Cardiac fibroblast (primary cell): ENCODE data around the gene NELFB.

Source experiments
- DNase-seq, 2 donors: peaks; one replicate each; pipeline versions ENCODE4 v3.0.0 to v3.0.0-alpha.2; 2010; ENCODE audit warnings: low read depth in 2 of 2
- H3K4me3 ChIP-seq, 2 donors: replicated peaks in 1 of 2; 1 replicate in 1 of 2; 2 replicates in 1 of 2; pipeline ENCODE4 v1.5.1; 2011; ENCODE audit warnings: low read depth in 2 of 2, low read length in 2 of 2, mild to moderate bottlenecking in 2 of 2, moderate library complexity in 1 of 2
- TF ChIP-seq, protein P1 (sequence below): IDR thresholded peaks from one replicate; pipeline ENCODE4 v1.5.1; 2011; ENCODE audit warnings: low read depth, mild to moderate bottlenecking, low read length, inconsistent platforms

The NELFB gene

DNA sequence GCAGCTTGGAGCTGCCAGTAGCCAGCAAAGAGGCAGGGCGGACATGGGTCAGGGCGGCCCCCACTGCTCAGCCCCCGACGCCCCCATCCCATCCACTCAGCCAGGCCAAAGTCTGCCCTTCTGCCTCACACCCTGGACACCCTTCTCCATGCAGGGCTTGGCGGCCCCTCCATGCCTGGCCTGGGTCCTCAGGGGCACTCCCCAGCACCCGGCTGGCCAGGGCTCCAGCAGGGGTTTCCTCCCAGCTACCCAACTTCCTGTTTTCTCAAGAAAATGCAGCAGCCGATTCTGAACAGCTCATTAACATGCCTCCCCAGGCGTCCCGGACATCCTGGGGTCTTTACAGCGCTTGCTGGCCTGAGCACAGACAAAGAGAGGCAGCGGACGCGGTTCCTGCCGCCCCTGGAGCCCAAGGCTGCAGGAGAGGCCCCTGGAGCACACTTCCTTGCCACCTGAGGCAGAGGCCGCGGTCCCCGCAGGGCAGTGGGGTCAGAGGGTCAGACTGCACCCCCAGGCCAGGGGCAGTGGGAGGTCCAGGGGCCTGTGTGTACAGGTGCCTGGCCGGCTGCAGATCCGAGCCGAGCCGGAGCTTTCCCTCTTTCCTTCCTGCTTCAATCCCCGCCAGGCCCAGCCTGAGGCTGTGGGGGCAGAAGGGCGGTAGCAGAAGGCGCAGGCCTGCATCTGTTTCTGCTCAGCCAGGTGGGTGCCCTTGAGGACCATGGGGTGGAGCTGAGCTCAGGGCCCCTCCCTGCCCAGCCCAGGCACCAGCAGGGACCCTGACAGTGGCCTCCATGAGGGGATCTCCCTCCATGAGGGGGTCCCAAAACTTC is 65.6 kb downstream of the NELFB start:
- no peak overlapping the region for H3K4me3 ChIP-seq
- TF ChIP-seq, protein P1, sequence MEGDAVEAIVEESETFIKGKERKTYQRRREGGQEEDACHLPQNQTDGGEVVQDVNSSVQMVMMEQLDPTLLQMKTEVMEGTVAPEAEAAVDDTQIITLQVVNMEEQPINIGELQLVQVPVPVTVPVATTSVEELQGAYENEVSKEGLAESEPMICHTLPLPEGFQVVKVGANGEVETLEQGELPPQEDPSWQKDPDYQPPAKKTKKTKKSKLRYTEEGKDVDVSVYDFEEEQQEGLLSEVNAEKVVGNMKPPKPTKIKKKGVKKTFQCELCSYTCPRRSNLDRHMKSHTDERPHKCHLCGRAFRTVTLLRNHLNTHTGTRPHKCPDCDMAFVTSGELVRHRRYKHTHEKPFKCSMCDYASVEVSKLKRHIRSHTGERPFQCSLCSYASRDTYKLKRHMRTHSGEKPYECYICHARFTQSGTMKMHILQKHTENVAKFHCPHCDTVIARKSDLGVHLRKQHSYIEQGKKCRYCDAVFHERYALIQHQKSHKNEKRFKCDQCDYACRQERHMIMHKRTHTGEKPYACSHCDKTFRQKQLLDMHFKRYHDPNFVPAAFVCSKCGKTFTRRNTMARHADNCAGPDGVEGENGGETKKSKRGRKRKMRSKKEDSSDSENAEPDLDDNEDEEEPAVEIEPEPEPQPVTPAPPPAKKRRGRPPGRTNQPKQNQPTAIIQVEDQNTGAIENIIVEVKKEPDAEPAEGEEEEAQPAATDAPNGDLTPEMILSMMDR, result no peak
- no peak for DNase-seq

DNA sequence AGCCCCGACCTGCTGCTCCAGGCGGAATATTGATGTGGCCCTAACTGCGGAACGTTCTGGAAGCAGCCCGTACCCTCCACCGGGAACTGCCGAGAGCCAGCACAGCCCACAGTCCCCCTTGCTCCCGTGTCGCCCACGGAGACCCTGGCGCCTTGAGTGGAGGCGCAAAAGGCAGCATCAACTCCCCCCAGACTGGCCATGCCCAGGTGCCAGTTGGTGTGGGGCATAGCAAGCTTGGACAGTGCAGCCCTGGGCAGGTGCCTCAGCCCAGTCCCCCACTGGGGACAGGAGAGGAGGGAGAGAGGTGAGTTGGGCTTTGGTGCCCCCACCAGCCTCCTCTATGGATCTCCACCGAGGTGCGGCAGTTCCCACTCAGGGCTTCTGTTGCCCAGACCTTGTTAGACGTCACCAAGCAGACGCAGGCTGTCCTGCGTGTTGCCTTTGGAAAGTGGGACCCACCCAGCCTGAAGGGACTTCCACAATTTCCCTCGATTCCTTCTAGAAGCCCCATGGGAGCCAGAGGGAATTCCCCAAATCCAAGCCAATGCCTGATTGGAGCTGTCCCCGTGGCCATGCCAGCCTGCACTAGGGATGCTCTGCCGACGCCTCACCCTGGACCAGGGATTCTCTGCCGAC is 66.7 kb downstream of the NELFB start:
- TF ChIP-seq, protein P1, result no peak
- H3K4me3 ChIP-seq, result no peak overlapping the region
- DNase-seq, result no peak
